NCI-H524 (cell line): Measurements from ENCODE around the gene PGGT1B.

Experiments
- DNase-seq, 2 experiments: peaks; one replicate each; lab custom pipeline; 2025; lab: John Stamatoyannopoulos, UW

PGGT1B gene

GRCh38 chr5:115180165-115180709 lies 82.4 kb downstream of the PGGT1B start:
- DNase-seq = peak; percentile 17 to 39

GRCh38 chr5:115179394-115180164 lies 83.1 kb downstream of the PGGT1B start:
- DNase-seq = peak in 1 of 2 experiments; percentile 17

- DNase-seq = peak in 1 of 2 experiments; percentile 17
Observed at GRCh38 chr5:115179030-115179393, 83.7 kb downstream of the PGGT1B start.

DNA sequence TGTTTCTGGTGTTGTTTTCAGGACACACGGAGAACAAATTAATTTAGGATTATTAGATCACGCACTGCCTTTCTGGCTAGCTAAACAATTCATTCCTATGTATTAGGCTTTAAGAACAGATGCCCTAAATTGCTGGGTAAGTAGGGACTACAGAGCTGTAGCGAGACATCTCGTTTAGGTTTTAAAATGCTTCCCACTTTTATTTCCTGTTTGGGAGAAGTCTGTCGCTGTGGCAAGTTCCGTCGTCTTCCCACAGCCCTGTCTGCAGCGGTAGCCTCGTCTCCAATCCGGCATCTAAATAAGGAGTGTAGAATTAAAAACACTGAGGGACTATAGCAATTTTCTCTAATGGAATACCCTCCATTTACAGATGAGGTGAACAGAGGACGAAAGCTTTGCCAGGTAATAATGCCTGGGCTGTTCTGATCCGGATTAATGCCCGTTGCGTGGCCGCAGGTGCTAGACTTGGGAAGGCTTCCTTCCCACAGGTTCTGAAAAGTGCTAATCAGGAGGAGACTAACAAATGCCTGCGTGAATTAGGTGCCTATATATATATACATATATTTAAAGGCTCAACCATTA lies 91.7 kb downstream of the PGGT1B start:
- peak in 1 of 2 experiments; percentile 30 for DNase-seq

DNA sequence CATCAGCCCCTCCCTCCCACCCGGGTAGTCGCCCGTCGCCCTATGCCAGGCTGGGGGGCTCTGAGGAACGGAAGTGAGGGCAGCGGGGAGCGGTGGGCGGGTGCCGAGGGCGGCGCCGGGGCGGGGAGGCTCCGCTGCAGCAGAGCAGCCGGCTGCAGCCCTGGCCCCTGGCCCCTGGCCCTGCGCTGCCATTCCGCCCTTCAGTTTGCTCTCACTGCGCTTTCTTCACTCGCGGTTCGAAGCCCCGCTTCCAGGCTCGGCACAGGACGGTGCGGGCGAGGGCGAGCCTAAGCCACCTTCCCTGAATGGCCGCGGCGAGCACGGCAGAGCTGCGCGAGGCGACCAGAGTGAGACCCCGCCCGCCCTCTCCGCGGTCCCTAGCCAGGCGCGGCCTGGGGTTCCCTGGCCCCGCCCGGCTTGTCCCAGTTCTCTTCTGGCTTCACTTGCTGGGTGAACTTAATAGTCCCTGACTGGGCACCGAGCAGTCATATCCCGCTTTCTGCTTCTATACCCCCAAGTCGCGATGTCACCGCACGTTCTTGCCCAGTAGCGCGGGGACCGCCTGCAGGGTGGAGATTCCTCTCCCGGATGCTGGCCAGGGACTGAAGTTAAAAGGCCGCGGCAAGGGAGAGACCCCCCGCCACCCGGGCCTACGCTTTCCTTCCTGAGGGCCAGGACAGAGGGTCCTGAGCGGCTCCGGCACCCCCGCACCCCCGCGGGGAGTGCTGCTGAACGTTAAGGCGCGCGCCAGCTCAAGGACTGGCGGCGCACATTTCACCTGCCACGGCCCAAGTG lies 92.3 kb downstream of the PGGT1B start:
- DNase-seq = peak; percentile 43 to 71

- DNase-seq = peak; percentile 87 to 93
Observed at GRCh38 chr5:115169487-115170133, 93.1 kb downstream of the PGGT1B start, which contains the start of gene TRIM36. Gene TRIM36 (minus strand): TSS chr5:115169908. CDS start chr5:115169634, 274 bp downstream.

DNA sequence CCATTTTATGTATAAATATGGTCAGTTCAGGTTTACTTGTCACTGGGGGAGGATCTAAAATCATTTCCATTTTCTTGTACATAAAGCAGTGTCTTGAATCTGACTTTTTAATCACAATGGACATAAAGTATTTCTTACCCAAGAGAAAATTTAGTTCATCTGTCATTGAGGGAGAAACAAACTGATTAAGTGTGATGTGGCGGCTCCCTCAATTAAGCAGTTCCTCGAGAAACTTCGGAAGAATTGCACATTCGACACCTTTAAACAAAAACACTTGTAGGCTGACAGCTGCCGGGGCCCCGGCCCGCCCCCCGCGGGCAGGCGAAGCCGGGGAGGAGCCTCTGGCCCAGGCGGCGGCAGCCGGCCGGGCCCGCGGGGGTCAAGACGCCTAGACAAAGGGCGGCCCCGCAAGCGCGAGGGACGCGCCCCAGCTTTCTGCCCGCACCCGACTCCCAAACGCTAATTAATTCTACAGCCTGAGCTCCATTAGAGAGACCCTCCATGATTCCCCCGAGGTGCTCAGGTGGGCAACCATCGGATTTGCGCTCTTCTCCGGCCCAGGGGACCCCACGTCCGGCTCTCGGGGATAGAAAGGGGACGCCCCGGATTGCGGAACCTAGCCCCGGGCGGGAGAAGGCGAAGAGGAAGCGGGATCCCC lies 93.7 kb downstream of the PGGT1B start:
- peak; percentile 0 to 57 for DNase-seq

GRCh38 chr5:115166744-115167393 lies 95.8 kb downstream of the PGGT1B start:
- no peak for DNase-seq

- DNase-seq = no peak
Observed at GRCh38 chr5:115165790-115166189, 96.9 kb downstream of the PGGT1B start.

- DNase-seq = no peak
Observed at GRCh38 chr5:115160975-115161475, 101.7 kb downstream of the PGGT1B start.
